ENCODE data around the gene TBC1D22B. TPM values are rescaled to one million over a fixed set of nuclear protein-coding genes. Genes with fewer than 3 reads are reported as not detected.

TBC1D22B gene
- total and polyA plus RNA-seq, 9 of the 15 experiments (the other 6 are each of a cell fraction or from before 2014, with no cell fraction given), result 4.8 to 24.2 (median 13.5) TPM

- Histone ChIP-seq H3K4me3 (no peak overlapping the region), H3K36me3 (ENCODE audit: control insufficient read depth, insufficient read depth, low read length) (peaks cover 74% of the 10 kb centered on the region), H3K9me1 (ENCODE audit: control insufficient read depth, insufficient read depth, low read length) (peaks cover 5% of the 10 kb centered on the region), H3K79me2 (ENCODE audit: control insufficient read depth, insufficient read depth, low read length) (no peaks in the 10 kb centered on the region), H3K4me1 (replicated peaks in 1 of 2; ENCODE audit: control insufficient read depth in 2 of 2, insufficient read depth in 2 of 2, low read length in 2 of 2) (peaks cover 21 to 38% of the 10 kb centered on the region in 2 experiments), H4K20me1 (replicated peaks; ENCODE audit: control insufficient read depth, insufficient read depth, low read length) (no peaks in the 10 kb centered on the region; the same call in 1 of the 2 replicates), H3K27me3 (ENCODE audit: control insufficient read depth in 2 of 2, insufficient read depth in 2 of 2, low read length in 2 of 2) (no peaks in the 10 kb centered on the region), H3K9me3 (replicated peaks; ENCODE audit: control insufficient read depth, insufficient read depth, low read depth, low read length) (no peaks in the 10 kb centered on the region), H2AFZ (ENCODE audit: low read depth, low read length) (no peak overlapping the region), H3K4me2 (ENCODE audit: insufficient read depth, low read length) (no peak overlapping the region), H3K27ac (ENCODE audit: extremely low read depth, low read depth, low read length) (no peak overlapping the region), H3K9ac (ENCODE audit: insufficient read depth in 1 of 2, low read depth in 2 of 2, low read length in 2 of 2) (no peak overlapping the region)
- ChIA-PET CTCF (ENCODE audit: low intra/inter-chr PET ratio) (interaction anchor here (0.6 to 2.5 kb wide), 7 partner anchors 102 to 700 kb away, joined by 3 to 36 read pairs (median 8); no protein-coding TSS in a partner anchor), POLR2A (interaction anchor here (0.6 to 2.8 kb wide), 7 partner anchors 9 to 281 kb away, joined by 3 to 25 read pairs (median 4); no protein-coding TSS in a partner anchor)
- in situ Hi-C loops (cut with MboI), result loop anchor here (5.0 kb wide), 1 partner anchor 293 kb away; no protein-coding TSS in a partner anchor
- 50% methylated on average over 7 of the region's 7 CpGs for WGBS (ENCODE audit: insufficient coverage, low coverage, missing lambda C conversion rate)
- FAIRE-seq (no peak), DNase-seq (ENCODE audit: extremely low read depth in 1 of 4, low spot score in 3 of 4) (no peak), ATAC-seq (peak; percentile 19)
- intact Hi-C loops (cut with micrococcal nuclease), result loop anchor here (1.0 to 2.0 kb wide), 5 partner anchors 58 to 297 kb away; partner anchors contain the start of gene TBC1D22B
- BruUV-seq (replicated peaks), result no TSS peak
- TF ChIP-seq POLR2AphosphoS5 (IDR thresholded peaks at IDR 0.05; ENCODE audit: control insufficient read depth, insufficient read depth, low read depth, low read length) (no peak), GABPB1 (CRISPR knock-in tag; IDR thresholded peaks at IDR 0.05) (no peak), RBM17 (IDR thresholded peaks at IDR 0.05; ENCODE audit: borderline replicate concordance, low read depth, low read length) (no peak), FOXA1 (IDR thresholded peaks at IDR 0.05; ENCODE audit: borderline replicate concordance) (no peak), CC2D1A (IDR thresholded peaks at IDR 0.05) (no peak), AFF4 (CRISPR knock-in tag; IDR thresholded peaks at IDR 0.05) (0 out of 2 replicates have a peak, but pooled peaks have one; percentile 5), MCM3 (IDR thresholded peaks at IDR 0.05) (no peak), KAT7 (CRISPR knock-in tag; IDR thresholded peaks at IDR 0.05; ENCODE audit: borderline replicate concordance) (peak; percentile 63; the same call in 1 of the 2 replicates), MTA3 (IDR thresholded peaks at IDR 0.05; ENCODE audit: borderline replicate concordance) (no peak), ZNF12 (CRISPR knock-in tag; IDR thresholded peaks at IDR 0.05) (no peak), ZNF592 (IDR thresholded peaks at IDR 0.05) (0 out of 2 replicates have a peak, but pooled peaks have one; percentile 2), ZFP1 (CRISPR knock-in tag; IDR thresholded peaks at IDR 0.05) (no peak), ZNF311 (CRISPR knock-in tag; IDR thresholded peaks at IDR 0.05) (no peak)
- TF ChIP-seq, protein P1, sequence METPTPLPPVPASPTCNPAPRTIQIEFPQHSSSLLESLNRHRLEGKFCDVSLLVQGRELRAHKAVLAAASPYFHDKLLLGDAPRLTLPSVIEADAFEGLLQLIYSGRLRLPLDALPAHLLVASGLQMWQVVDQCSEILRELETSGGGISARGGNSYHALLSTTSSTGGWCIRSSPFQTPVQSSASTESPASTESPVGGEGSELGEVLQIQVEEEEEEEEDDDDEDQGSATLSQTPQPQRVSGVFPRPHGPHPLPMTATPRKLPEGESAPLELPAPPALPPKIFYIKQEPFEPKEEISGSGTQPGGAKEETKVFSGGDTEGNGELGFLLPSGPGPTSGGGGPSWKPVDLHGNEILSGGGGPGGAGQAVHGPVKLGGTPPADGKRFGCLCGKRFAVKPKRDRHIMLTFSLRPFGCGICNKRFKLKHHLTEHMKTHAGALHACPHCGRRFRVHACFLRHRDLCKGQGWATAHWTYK (CRISPR knock-in tag; IDR thresholded peaks at IDR 0.05), result no peak; the same call in 1 of the 2 replicates
These were observed 57.6 kb downstream of the TBC1D22B start for GRCh38 chr6:37315157-37315515.
